Myocyte (in vitro differentiated cells): Measurements from ENCODE around the gene DHRS12. TPM values are rescaled to one million over a fixed set of nuclear protein-coding genes. Genes with fewer than 3 reads are reported as not detected.

Experiments used
- DNase-seq: peaks from one replicate; pipeline ENCODE4 v3.0.0-alpha.2; 2012; ENCODE audit warnings: low read depth
- total RNA-seq: library from RNA; depleted of rRNA; stranded (reverse); fragments of >200 nt; gene quantifications from 2 replicates; pipeline ENCODE4 v1.2.3, GENCODE V29; 2014

Gene DHRS12
- total RNA-seq, 1 donor from 2014 or later: 2.5 TPM

- DNase-seq: no peak
Observed at GRCh38 chr13:51784097-51784496, 19.9 kb downstream of the DHRS12 start.

- no peak for DNase-seq
Observed at GRCh38 chr13:51783428-51784094, 20.4 kb downstream of the DHRS12 start.

- DNase-seq: peak; percentile 39
Observed at GRCh38 chr13:51782026-51782710, 21.8 kb downstream of the DHRS12 start.

- no peak for DNase-seq
Observed at GRCh38 chr13:51781246-51782022, 22.5 kb downstream of the DHRS12 start.

GRCh38 chr13:51780099-51780498 is 23.9 kb downstream of the DHRS12 start:
- DNase-seq: no peak

- peak; percentile 36 for DNase-seq
Observed at GRCh38 chr13:51778392-51778791, 25.6 kb downstream of the DHRS12 start.

- DNase-seq: no peak
Observed at GRCh38 chr13:51777921-51778320, 26.0 kb downstream of the DHRS12 start.

GRCh38 chr13:51776179-51776578 is 27.8 kb downstream of the DHRS12 start:
- DNase-seq: no peak

GRCh38 chr13:51773515-51773914 is 30.4 kb downstream of the DHRS12 start:
- no peak for DNase-seq

- DNase-seq: no peak
Observed at GRCh38 chr13:51772781-51773180, 31.2 kb downstream of the DHRS12 start.

- no peak for DNase-seq
Observed at GRCh38 chr13:51772105-51772455, 31.9 kb downstream of the DHRS12 start.

- no peak for DNase-seq
Observed at GRCh38 chr13:51771418-51772104, 32.4 kb downstream of the DHRS12 start.

- no peak for DNase-seq
Observed at GRCh38 chr13:51770681-51771417, 33.1 kb downstream of the DHRS12 start.

GRCh38 chr13:51770160-51770559 is 33.8 kb downstream of the DHRS12 start:
- no peak for DNase-seq

GRCh38 chr13:51769455-51770127 is 34.4 kb downstream of the DHRS12 start:
- no peak for DNase-seq

- no peak for DNase-seq
Observed at GRCh38 chr13:51768976-51769375, 35.0 kb downstream of the DHRS12 start.

GRCh38 chr13:51768378-51768921 is 35.5 kb downstream of the DHRS12 start:
- no peak for DNase-seq

- DNase-seq: no peak
Observed at GRCh38 chr13:51767100-51767499, 36.9 kb downstream of the DHRS12 start.

- no peak for DNase-seq
Observed at GRCh38 chr13:51765142-51765515, 38.8 kb downstream of the DHRS12 start.
